ENCODE data around the gene MVB12B.

MVB12B gene

GRCh38 chr9:126363847-126364671 is 37.4 kb downstream of the MVB12B start:
- no peak for DNase-seq

- DNase-seq, result no peak
Observed at GRCh38 chr9:126365780-126366179, 39.2 kb downstream of the MVB12B start.

- no peak for DNase-seq
Observed at GRCh38 chr9:126366366-126367011, 39.9 kb downstream of the MVB12B start.

- no peak for DNase-seq
Observed at GRCh38 chr9:126367139-126367538, 40.5 kb downstream of the MVB12B start.

- no peak for DNase-seq
Observed at GRCh38 chr9:126367616-126368015, 41.0 kb downstream of the MVB12B start.

- no peak for DNase-seq
Observed at GRCh38 chr9:126368020-126368419, 41.4 kb downstream of the MVB12B start.

GRCh38 chr9:126371007-126371870 is 44.6 kb downstream of the MVB12B start:
- no peak for DNase-seq

GRCh38 chr9:126372716-126373115 is 46.1 kb downstream of the MVB12B start:
- peak in 1 of 4 experiments; percentile 30 for DNase-seq

GRCh38 chr9:126373241-126373640 is 46.6 kb downstream of the MVB12B start:
- no peak for DNase-seq

- DNase-seq, result no peak
Observed at GRCh38 chr9:126374366-126374781, 47.7 kb downstream of the MVB12B start.

GRCh38 chr9:126375386-126375785 is 48.8 kb downstream of the MVB12B start:
- DNase-seq, result peak; percentile 55 to 77 (median 74)

GRCh38 chr9:126376311-126377175 is 49.9 kb downstream of the MVB12B start:
- no peak for DNase-seq

- DNase-seq, result no peak
Observed at GRCh38 chr9:126377176-126377509, 50.5 kb downstream of the MVB12B start.

GRCh38 chr9:126377536-126377935 is 50.9 kb downstream of the MVB12B start:
- no peak for DNase-seq

- no peak for DNase-seq
Observed at GRCh38 chr9:126378761-126379160, 52.1 kb downstream of the MVB12B start.

GRCh38 chr9:126379661-126380360 is 53.2 kb downstream of the MVB12B start:
- no peak for DNase-seq

- DNase-seq, result no peak
Observed at GRCh38 chr9:126380447-126380846, 53.8 kb downstream of the MVB12B start.

- DNase-seq, result no peak
Observed at GRCh38 chr9:126381195-126381594, 54.6 kb downstream of the MVB12B start.

- DNase-seq, result peak in 2 of 4 experiments; percentile 44 to 55
Observed at GRCh38 chr9:126383406-126384046, 56.9 kb downstream of the MVB12B start.

GRCh38 chr9:126384926-126385325 is 58.3 kb downstream of the MVB12B start:
- no peak for DNase-seq

- peak; percentile 9 to 59 (median 39) for DNase-seq
Observed at GRCh38 chr9:126386088-126386487, 59.5 kb downstream of the MVB12B start.
